GM12875 (cell line): ENCODE results near the gene SON.

Source experiments
- H3K4me3 ChIP-seq: one replicate; pipeline ENCODE4 v1.5.1; 2011; ENCODE audit warnings: low read depth, low read length, control low read depth
- CTCF ChIP-seq: IDR thresholded peaks from 2 replicates; pipeline ENCODE4 v1.5.1; 2011; ENCODE audit warnings: low read depth, mild to moderate bottlenecking, control low read depth, inconsistent platforms, low read length, moderate library complexity, borderline replicate concordance; ENCODE audit not compliant: insufficient read depth

SON gene

GRCh38 chr21:33512481-33512880, 30.4 kb upstream of the SON start:
- no peak for TF ChIP-seq CTCF
- no peak overlapping the region for H3K4me3 ChIP-seq

GRCh38 chr21:33514229-33514628, 28.6 kb upstream of the SON start:
- TF ChIP-seq CTCF: no peak
- H3K4me3 ChIP-seq: no peak overlapping the region

- no peak for TF ChIP-seq CTCF
- H3K4me3 ChIP-seq: no peak overlapping the region
Observed at GRCh38 chr21:33518899-33519298, 23.9 kb upstream of the SON start.

GRCh38 chr21:33522297-33522952, 20.4 kb upstream of the SON start:
- no peak overlapping the region for H3K4me3 ChIP-seq
- no peak for TF ChIP-seq CTCF

- TF ChIP-seq CTCF: no peak
- no peak overlapping the region for H3K4me3 ChIP-seq
Observed at GRCh38 chr21:33522953-33523349, 19.9 kb upstream of the SON start.

- no peak overlapping the region for H3K4me3 ChIP-seq
- no peak for TF ChIP-seq CTCF
Observed at GRCh38 chr21:33531007-33531406, 11.8 kb upstream of the SON start.

GRCh38 chr21:33537212-33537611, 5.6 kb upstream of the SON start:
- H3K4me3 ChIP-seq: no peak overlapping the region
- TF ChIP-seq CTCF: no peak
